PC-9 (cell line): ENCODE data around the gene KCNH8.
"Not testable (repeated sequence)": the region's sequence is repeated elsewhere in the genome, so short reads cannot be mapped to it uniquely, and the experiment has no call there.

Source experiments
- CTCF ChIP-seq: fragments of 200-600 bp; sonication (generic); conservative IDR thresholded peaks from 2 replicates; pipeline ENCODE4 v1.6.1; 2017; ENCODE audit warnings: mixed run types, antibody characterized with exemption, mild to moderate bottlenecking, moderate library complexity
- EZH2 ChIP-seq: fragments of 200-600 bp; sonication (generic); IDR thresholded peaks from 2 replicates; pipeline ENCODE4 v1.8.0; 2017; ENCODE audit warnings: antibody characterized with exemption, low read depth

- not testable (repeated sequence) for TF ChIP-seq EZH2, CTCF
These were observed 81.6 kb downstream of the KCNH8 start for GRCh38 chr3:19229881-19230280.
